IMR-90 (cell line): Measurements from ENCODE around the gene AIRE. TPM values are rescaled to one million over a fixed set of nuclear protein-coding genes. Genes with fewer than 3 reads are reported as not detected.
A peak's percentile ranks its signal among the peaks of the same experiment; 100 is the strongest.

Experiments used
- ATAC-seq: fragments of 200-7000 bp; cut with Tn5 transposase; 2 replicates; pipeline ENCODE4 v1.9.1; 2020; ENCODE audit warnings: low read depth, mild to moderate bottlenecking, moderate library complexity
- BruUV-seq: library from RNA; stranded (reverse); fragments of 400-500 nt; replicated peaks from 2 replicates; lab custom pipeline; 2021; lab: Mats Ljungman, UMichigan
- CTCF ChIA-PET: fragments of 300-600 bp; formaldehyde crosslinking; extraction: SDS; loops from one replicate; lab custom pipeline; 2021; ENCODE audit warnings: antibody characterized with exemption; lab: Yijun Ruan, JAX
- POLR2A ChIA-PET: fragments of 300-600 bp; sonication (Branson Sonifier 250); formaldehyde crosslinking; loops from one replicate; lab custom pipeline; 2022; ENCODE audit warnings: antibody characterized with exemption; ENCODE audit not compliant: unreplicated experiment; lab: Charles Lee
- DNase-seq: peaks from one replicate; pipeline ENCODE4 v3.0.0; 2013
- H2AFZ ChIP-seq: replicated peaks from 2 replicates; pipeline ENCODE3; 2013; ENCODE audit warnings: low read length, mild to moderate bottlenecking; ENCODE audit not compliant: poor library complexity
- H2AK5ac ChIP-seq: 2 replicates; pipeline ENCODE4 v1.6.1; 2013; ENCODE audit warnings: low read depth, low read length, inconsistent platforms
- H2AK9ac ChIP-seq: replicated peaks from 2 replicates; pipeline ENCODE3; 2013; ENCODE audit warnings: mild to moderate bottlenecking, low read depth, low read length, moderate library complexity; ENCODE audit not compliant: poor library complexity
- H2BK120ac ChIP-seq: 2 replicates; pipeline ENCODE4 v1.6.1; 2013; ENCODE audit warnings: low read depth, low read length, inconsistent platforms
- H2BK15ac ChIP-seq: 3 replicates; pipeline ENCODE4 v1.6.1; 2013; ENCODE audit warnings: low read depth, low read length, inconsistent platforms
- H2BK20ac ChIP-seq: 2 replicates; pipeline ENCODE4 v1.6.1; 2013; ENCODE audit warnings: low read depth, mild to moderate bottlenecking, inconsistent platforms, low read length, moderate library complexity
- H2BK5ac ChIP-seq: 2 replicates; pipeline ENCODE4 v1.6.1; 2013; ENCODE audit warnings: mild to moderate bottlenecking, low read depth, low read length, inconsistent platforms; ENCODE audit not compliant: poor library complexity, severe bottlenecking
- H3K14ac ChIP-seq: replicated peaks from 2 replicates; pipeline ENCODE4 v1.6.1; 2013; ENCODE audit warnings: low read depth, low read length, inconsistent platforms
- H3K18ac ChIP-seq: 2 replicates; pipeline ENCODE4 v1.6.1; 2013; ENCODE audit warnings: low read depth, low read length, control low read depth
- H3K23ac ChIP-seq: 2 replicates; pipeline ENCODE4 v1.6.1; 2013; ENCODE audit warnings: low read depth, low read length, inconsistent platforms
- H3K27ac ChIP-seq: 2 replicates; pipeline ENCODE4 v1.5.1; 2013; ENCODE audit warnings: mild to moderate bottlenecking, control low read depth, low read length; ENCODE audit not compliant: insufficient read depth
- H3K27me3 ChIP-seq: 2 replicates; pipeline ENCODE4 v1.6.1; 2013; ENCODE audit warnings: low read length; ENCODE audit not compliant: control insufficient read depth, insufficient read depth
- H3K36me3 ChIP-seq: 2 replicates; pipeline ENCODE4 v1.6.1; 2013; ENCODE audit warnings: low read length, mixed read lengths; ENCODE audit not compliant: control insufficient read depth, insufficient read depth
- H3K4ac ChIP-seq: 2 replicates; pipeline ENCODE4 v1.6.1; 2013; ENCODE audit warnings: low read depth, low read length, inconsistent platforms
- H3K4me1 ChIP-seq: 2 replicates; pipeline ENCODE4 v1.6.1; 2013; ENCODE audit warnings: low read length, mixed read lengths; ENCODE audit not compliant: control insufficient read depth, insufficient read depth
- H3K4me2 ChIP-seq: 2 replicates; pipeline ENCODE4 v1.6.1; 2013; ENCODE audit warnings: low read depth, mild to moderate bottlenecking, control low read depth, low read length, moderate library complexity
- H3K4me3 ChIP-seq: 2 replicates; pipeline ENCODE4 v1.5.1; 2013; ENCODE audit warnings: low read depth, mild to moderate bottlenecking, control low read depth, low read length, moderate library complexity; ENCODE audit not compliant: insufficient read depth
- H3K56ac ChIP-seq: 2 replicates; pipeline ENCODE4 v1.6.1; 2013; ENCODE audit warnings: low read length, inconsistent platforms; ENCODE audit not compliant: insufficient read depth; ENCODE audit errors: extremely low read depth
- H3K79me1 ChIP-seq, 2 experiments: 2 replicates each; pipeline ENCODE4 v1.6.1; 2013; ENCODE audit warnings: low read length in 2 of 2, inconsistent platforms in 1 of 2, low read depth in 1 of 2
- H3K9ac ChIP-seq: 2 replicates; pipeline ENCODE4 v1.6.1; 2013; ENCODE audit warnings: low read depth, low read length, control low read depth
- H3K9me1 ChIP-seq: 2 replicates; pipeline ENCODE4 v1.6.1; 2013; ENCODE audit warnings: low read length, inconsistent platforms; ENCODE audit not compliant: insufficient read depth
- H3K9me3 ChIP-seq: 2 replicates; pipeline ENCODE4 v1.6.1; 2013; ENCODE audit warnings: low read length; ENCODE audit not compliant: control insufficient read depth, insufficient read depth
- H4K20me1 ChIP-seq: 2 replicates; pipeline ENCODE4 v1.6.1; 2013; ENCODE audit warnings: low read length, inconsistent platforms; ENCODE audit not compliant: insufficient read depth
- H4K5ac ChIP-seq: 2 replicates; pipeline ENCODE4 v1.6.1; 2013; ENCODE audit warnings: mild to moderate bottlenecking, low read depth, low read length, control low read depth
- H4K8ac ChIP-seq, 2 experiments: 2 replicates each; pipeline ENCODE4 v1.6.1; 2013; ENCODE audit warnings: low read depth in 2 of 2, low read length in 2 of 2, control low read depth in 1 of 2, inconsistent platforms in 1 of 2
- H4K91ac ChIP-seq: 2 replicates; pipeline ENCODE4 v1.6.1; 2013; ENCODE audit warnings: low read depth, low read length, inconsistent platforms; ENCODE audit not compliant: insufficient read depth
- CEBPB ChIP-seq: IDR thresholded peaks from 2 replicates; pipeline ENCODE4 v1.6.1; 2012; ENCODE audit warnings: low read depth, low read length, improper control_type of control experiment
- CHD1 ChIP-seq: IDR thresholded peaks from 2 replicates; pipeline ENCODE4 v1.6.1; 2012; ENCODE audit warnings: low read depth, low read length, improper control_type of control experiment
- FOS ChIP-seq: fragments of 150-350 bp; IDR thresholded peaks from 2 replicates; pipeline ENCODE4 v1.6.1; 2016; ENCODE audit warnings: low read depth, low read length
- MAFK ChIP-seq: IDR thresholded peaks from 2 replicates; pipeline ENCODE4 v1.6.1; 2012; ENCODE audit warnings: low read depth, low read length, improper control_type of control experiment
- MAZ ChIP-seq: IDR thresholded peaks from 2 replicates; pipeline ENCODE4 v1.6.1; 2012; ENCODE audit warnings: low read depth, mild to moderate bottlenecking, low read length, improper control_type of control experiment, moderate library complexity, borderline replicate concordance
- POLR2A ChIP-seq: IDR thresholded peaks from 2 replicates; pipeline ENCODE4 v1.6.1; 2012; ENCODE audit warnings: mild to moderate bottlenecking, low read depth, low read length
- WGBS, 2 experiments: methylation state at CpG; one replicate each; pipeline versions ENCODE4 v1.1.5 to v1.1.7; 2013; ENCODE audit warnings: missing lambda C conversion rate in 2 of 2; ENCODE audit not compliant: insufficient read length in 1 of 2; ENCODE audit errors: extremely low coverage in 2 of 2; 5-methylcytosine and 5-hydroxymethylcytosine counted together
- dilution Hi-C: fragments of 300-500 bp; cut with HindIII; formaldehyde crosslinking; loops from one replicate; pipeline ENCODE4 v1.14.3; 2018; ENCODE audit warnings: low sequenced_read_pairs; ENCODE audit not compliant: unreplicated experiment
- in situ Hi-C: fragments of 300-500 bp; cut with MboI; formaldehyde crosslinking; loops from 3 replicates; pipeline ENCODE4 v1.14.3; 2019; ENCODE audit warnings: low sequenced_read_pairs, inconsistent platforms, mixed read lengths
- intact Hi-C: fragments of 100-400 bp; cut with micrococcal nuclease; formaldehyde crosslinking; loops from 2 replicates; pipeline ENCODE4 v1.10.0; 2022
- polyA plus RNA-seq, 3 experiments: library from polyadenylated mRNA; depleted of rRNA; stranded (reverse); fragments of >200 nt; gene quantifications; 2 replicates each; pipeline ENCODE4 v1.2.3, GENCODE V29; 2012; ENCODE audit warnings: low replicate concordance in 1 of 3
- total RNA-seq: library from RNA; depleted of rRNA; stranded (reverse); fragments of >200 nt; gene quantifications from 2 replicates; pipeline ENCODE4 v1.2.3, GENCODE V29; 2012
- TF ChIP-seq, protein P1 (sequence below): conservative IDR thresholded peaks from 2 replicates; pipeline ENCODE4 v1.5.1; 2012; ENCODE audit warnings: mild to moderate bottlenecking, low read depth, low read length, improper control_type of control experiment
- TF ChIP-seq, protein P2 (sequence below): fragments of 150-350 bp; IDR thresholded peaks from 2 replicates; pipeline ENCODE4 v1.6.1; 2017; ENCODE audit warnings: mild to moderate bottlenecking, antibody characterized with exemption, low read length, low read depth
- TF ChIP-seq, protein P3 (sequence below): fragments of 150-350 bp; IDR thresholded peaks from 2 replicates; pipeline ENCODE4 v1.6.1; 2016; ENCODE audit warnings: low read depth, mild to moderate bottlenecking, low read length, moderate library complexity, borderline replicate concordance

Gene AIRE
- total and polyA plus RNA-seq, 2 of the 4 experiments (the other 2 are of a cell fraction): 0.05 TPM; not detected in 1

DNA sequence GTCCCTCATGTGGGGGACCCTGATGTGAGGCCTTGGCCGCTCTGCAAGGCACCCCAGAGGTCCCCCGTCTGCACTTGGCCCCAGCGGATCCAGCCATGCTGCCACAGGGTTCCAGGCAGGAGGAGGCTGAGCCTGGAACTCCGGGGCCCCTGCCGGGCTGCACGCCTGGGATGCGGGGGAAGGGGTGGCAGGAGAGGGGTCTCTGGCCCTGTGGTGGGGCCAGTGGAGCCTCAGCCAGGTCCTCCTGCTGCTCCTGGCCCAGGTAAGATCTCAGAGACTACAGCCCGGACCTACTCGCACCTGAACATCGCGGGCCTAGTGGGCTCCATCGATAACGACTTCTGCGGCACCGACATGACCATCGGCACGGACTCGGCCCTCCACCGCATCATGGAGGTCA lies 27.0 kb downstream of the AIRE start:
- no peak overlapping the region for H3K9ac ChIP-seq
- H3K36me3 ChIP-seq: peaks cover 71% of the 10 kb centered on the region
- no peak overlapping the region for H3K18ac ChIP-seq
- H4K91ac ChIP-seq: no peak overlapping the region
- no peaks in the 10 kb centered on the region for H3K9me3 ChIP-seq
- H4K20me1 ChIP-seq: peaks cover 21% of the 10 kb centered on the region
- no peak overlapping the region for H2AK5ac ChIP-seq
- no peak overlapping the region for H2AFZ ChIP-seq
- H2BK15ac ChIP-seq: no peak overlapping the region
- intact Hi-C loops (no loop called here), dilution Hi-C loops (no loop called here), in situ Hi-C loops (no loop called here)
- DNase-seq: no peak
- TF ChIP-seq CEBPB (no peak), FOS (no peak), MAFK (no peak), POLR2A (no peak), MAZ (no peak), CHD1 (no peak)
- TF ChIP-seq, protein P1, sequence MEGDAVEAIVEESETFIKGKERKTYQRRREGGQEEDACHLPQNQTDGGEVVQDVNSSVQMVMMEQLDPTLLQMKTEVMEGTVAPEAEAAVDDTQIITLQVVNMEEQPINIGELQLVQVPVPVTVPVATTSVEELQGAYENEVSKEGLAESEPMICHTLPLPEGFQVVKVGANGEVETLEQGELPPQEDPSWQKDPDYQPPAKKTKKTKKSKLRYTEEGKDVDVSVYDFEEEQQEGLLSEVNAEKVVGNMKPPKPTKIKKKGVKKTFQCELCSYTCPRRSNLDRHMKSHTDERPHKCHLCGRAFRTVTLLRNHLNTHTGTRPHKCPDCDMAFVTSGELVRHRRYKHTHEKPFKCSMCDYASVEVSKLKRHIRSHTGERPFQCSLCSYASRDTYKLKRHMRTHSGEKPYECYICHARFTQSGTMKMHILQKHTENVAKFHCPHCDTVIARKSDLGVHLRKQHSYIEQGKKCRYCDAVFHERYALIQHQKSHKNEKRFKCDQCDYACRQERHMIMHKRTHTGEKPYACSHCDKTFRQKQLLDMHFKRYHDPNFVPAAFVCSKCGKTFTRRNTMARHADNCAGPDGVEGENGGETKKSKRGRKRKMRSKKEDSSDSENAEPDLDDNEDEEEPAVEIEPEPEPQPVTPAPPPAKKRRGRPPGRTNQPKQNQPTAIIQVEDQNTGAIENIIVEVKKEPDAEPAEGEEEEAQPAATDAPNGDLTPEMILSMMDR: no peak
- TF ChIP-seq, protein P2, sequence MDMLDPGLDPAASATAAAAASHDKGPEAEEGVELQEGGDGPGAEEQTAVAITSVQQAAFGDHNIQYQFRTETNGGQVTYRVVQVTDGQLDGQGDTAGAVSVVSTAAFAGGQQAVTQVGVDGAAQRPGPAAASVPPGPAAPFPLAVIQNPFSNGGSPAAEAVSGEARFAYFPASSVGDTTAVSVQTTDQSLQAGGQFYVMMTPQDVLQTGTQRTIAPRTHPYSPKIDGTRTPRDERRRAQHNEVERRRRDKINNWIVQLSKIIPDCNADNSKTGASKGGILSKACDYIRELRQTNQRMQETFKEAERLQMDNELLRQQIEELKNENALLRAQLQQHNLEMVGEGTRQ: no peak
- TF ChIP-seq, protein P3, sequence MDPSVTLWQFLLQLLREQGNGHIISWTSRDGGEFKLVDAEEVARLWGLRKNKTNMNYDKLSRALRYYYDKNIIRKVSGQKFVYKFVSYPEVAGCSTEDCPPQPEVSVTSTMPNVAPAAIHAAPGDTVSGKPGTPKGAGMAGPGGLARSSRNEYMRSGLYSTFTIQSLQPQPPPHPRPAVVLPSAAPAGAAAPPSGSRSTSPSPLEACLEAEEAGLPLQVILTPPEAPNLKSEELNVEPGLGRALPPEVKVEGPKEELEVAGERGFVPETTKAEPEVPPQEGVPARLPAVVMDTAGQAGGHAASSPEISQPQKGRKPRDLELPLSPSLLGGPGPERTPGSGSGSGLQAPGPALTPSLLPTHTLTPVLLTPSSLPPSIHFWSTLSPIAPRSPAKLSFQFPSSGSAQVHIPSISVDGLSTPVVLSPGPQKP: no peak
- no peak overlapping the region for H3K4me2 ChIP-seq
- no peaks in the 10 kb centered on the region for H3K27me3 ChIP-seq
- no peak overlapping the region for H3K56ac ChIP-seq
- H3K9me1 ChIP-seq: peaks cover 5% of the 10 kb centered on the region; the same call in 1 of the 2 replicates
- no peak overlapping the region for H3K23ac ChIP-seq
- H3K4me1 ChIP-seq: no peaks in the 10 kb centered on the region
- H3K79me1 ChIP-seq: peaks cover 7 to 15% of the 10 kb centered on the region in 2 experiments; a peak in 3 of 4 replicates
- H2BK120ac ChIP-seq: no peak overlapping the region
- no peak for ATAC-seq
- H3K4me3 ChIP-seq: no peak overlapping the region
- no peak overlapping the region for H2BK5ac ChIP-seq
- no peak overlapping the region for H4K8ac ChIP-seq
- CTCF ChIA-PET: no interaction called here
- POLR2A ChIA-PET: no interaction called here
- no peak overlapping the region for H4K5ac ChIP-seq
- 100% methylated on average over 7 of the region's 19 CpGs; no CpG with 5 or more reads in 1 of the 2 experiments for WGBS, 2 experiments
- H3K4ac ChIP-seq: no peak overlapping the region
- H2AK9ac ChIP-seq: peak overlapping the region; percentile 72
- no peak overlapping the region for H3K27ac ChIP-seq
- no peak overlapping the region for H2BK20ac ChIP-seq
- H3K14ac ChIP-seq: no peak overlapping the region
- no TSS peak for BruUV-seq
